Erythroblast (primary cell): Measurements from ENCODE around the gene SSR4.

Experiments
- DNase-seq, 2 experiments: peaks; one replicate each; lab custom pipeline; 2025; lab: John Stamatoyannopoulos, UW
- GATA1 ChIP-seq: IDR thresholded peaks from 2 replicates; pipeline ENCODE4 v1.6.1; 2011; ENCODE audit warnings: low read depth, mild to moderate bottlenecking, control low read depth, low read length, moderate library complexity
- POLR2A ChIP-seq: IDR thresholded peaks from 2 replicates; pipeline ENCODE4 v1.6.1; 2011; ENCODE audit warnings: mild to moderate bottlenecking, low read length

SSR4 gene

DNA sequence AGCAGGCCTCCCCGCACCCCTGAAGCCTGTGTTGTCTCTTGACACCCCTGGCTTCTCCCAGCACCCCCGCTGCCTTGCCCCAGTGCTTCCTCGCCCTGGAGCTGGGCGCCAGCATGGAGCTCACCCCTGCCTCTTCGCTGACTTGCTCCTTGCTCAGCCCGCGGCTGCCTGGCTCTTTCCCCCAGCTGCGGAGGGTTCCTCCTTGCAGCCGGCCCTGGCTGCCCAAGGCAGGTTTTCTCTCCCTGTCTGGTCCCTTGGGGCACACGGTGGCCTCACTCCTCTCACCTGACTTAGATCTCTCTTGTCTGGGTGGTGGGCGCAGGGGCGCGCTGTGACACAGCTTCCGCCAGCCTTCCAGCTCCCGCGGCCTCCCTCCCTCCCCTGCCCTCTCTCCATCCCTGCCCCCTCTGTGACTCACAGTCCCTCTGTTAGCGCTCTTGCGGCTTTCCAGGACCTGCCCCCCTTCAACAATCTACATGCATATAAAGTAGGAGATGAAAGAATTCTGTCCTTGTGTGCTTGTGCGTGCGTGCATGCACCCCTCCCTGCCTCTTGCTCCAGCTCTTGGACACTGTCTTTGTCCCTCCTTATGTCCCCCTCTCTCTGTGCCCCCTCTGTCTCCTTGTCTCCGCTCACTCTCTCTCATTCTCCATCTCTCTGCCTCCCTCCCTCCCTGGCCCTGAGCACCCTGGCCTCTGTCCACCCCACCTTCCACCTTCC lies 28.2 kb upstream of the SSR4 start:
- peak; percentile 43 to 56 for DNase-seq
- TF ChIP-seq POLR2A (peak; percentile 49), GATA1 (no peak)

DNA sequence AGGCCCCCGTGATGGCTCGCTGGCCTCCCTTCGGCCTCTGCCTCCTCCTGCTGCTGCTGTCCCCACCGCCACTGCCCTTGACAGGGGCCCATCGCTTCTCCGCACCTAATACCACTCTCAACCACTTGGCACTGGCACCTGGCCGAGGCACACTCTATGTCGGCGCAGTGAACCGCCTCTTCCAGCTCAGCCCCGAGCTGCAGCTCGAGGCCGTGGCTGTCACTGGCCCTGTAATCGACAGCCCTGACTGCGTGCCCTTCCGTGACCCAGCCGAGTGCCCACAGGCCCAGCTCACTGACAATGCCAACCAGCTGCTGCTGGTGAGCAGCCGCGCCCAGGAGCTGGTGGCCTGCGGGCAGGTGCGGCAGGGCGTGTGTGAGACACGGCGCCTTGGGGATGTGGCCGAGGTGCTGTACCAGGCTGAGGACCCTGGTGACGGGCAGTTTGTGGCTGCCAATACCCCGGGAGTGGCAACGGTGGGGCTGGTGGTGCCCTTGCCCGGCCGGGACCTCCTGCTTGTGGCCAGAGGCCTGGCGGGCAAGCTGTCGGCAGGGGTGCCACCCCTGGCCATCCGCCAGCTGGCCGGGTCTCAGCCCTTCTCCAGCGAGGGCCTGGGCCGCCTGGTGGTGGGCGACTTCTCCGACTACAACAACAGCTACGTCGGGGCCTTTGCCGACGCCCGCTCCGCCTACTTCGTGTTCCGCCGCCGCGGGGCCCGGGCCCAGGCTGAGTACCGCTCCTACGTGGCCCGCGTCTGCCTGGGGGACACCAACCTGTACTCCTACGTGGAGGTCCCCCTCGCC lies 27.4 kb upstream of the SSR4 start:
- DNase-seq, result no peak
- TF ChIP-seq GATA1 (no peak), POLR2A (no peak)

GRCh38 chrX:153767674-153768055 lies 26.8 kb upstream of the SSR4 start:
- no peak for DNase-seq
- TF ChIP-seq GATA1, result no peak
- no peak for TF ChIP-seq POLR2A

- no peak for DNase-seq
- TF ChIP-seq GATA1 (no peak), POLR2A (no peak)
These were observed 25.9 kb upstream of the SSR4 start for GRCh38 chrX:153768311-153769157.

DNA sequence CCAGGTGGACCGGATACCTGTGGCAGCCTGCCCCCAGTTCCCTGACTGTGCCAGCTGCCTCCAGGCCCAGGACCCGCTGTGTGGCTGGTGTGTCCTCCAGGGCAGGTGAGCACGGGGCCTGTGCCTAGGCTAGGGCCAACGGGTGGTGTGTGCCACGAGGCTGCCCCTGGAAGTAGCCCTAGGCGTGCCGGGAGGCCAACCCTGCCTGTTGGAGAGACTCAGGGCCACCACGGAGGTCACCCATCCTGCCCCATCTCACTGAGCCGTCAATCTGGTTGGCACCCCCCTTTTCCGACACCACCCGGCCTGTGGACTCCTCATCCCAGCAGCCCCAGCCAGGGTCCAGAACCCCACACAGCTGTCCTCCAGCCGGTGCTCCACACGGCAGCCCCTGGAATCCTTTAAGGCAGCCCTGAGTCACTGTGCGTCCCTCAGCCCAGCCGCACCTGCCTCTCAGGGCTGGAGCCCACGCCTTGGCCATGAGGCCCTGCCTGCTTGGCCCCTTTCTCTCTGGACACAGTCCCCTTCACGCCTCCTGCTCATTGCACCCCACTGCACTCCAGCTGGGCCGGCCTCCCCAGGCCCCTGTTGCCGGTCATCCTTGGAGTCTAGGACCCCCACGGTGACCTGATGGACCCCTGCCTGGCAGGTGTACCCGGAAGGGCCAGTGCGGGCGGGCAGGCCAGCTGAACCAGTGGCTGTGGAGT lies 25.2 kb upstream of the SSR4 start:
- no peak for TF ChIP-seq POLR2A
- TF ChIP-seq GATA1, result no peak
- DNase-seq, result no peak

- TF ChIP-seq POLR2A, result no peak
- no peak for TF ChIP-seq GATA1
- DNase-seq, result no peak
These were observed 24.4 kb upstream of the SSR4 start for GRCh38 chrX:153769865-153770600.

DNA sequence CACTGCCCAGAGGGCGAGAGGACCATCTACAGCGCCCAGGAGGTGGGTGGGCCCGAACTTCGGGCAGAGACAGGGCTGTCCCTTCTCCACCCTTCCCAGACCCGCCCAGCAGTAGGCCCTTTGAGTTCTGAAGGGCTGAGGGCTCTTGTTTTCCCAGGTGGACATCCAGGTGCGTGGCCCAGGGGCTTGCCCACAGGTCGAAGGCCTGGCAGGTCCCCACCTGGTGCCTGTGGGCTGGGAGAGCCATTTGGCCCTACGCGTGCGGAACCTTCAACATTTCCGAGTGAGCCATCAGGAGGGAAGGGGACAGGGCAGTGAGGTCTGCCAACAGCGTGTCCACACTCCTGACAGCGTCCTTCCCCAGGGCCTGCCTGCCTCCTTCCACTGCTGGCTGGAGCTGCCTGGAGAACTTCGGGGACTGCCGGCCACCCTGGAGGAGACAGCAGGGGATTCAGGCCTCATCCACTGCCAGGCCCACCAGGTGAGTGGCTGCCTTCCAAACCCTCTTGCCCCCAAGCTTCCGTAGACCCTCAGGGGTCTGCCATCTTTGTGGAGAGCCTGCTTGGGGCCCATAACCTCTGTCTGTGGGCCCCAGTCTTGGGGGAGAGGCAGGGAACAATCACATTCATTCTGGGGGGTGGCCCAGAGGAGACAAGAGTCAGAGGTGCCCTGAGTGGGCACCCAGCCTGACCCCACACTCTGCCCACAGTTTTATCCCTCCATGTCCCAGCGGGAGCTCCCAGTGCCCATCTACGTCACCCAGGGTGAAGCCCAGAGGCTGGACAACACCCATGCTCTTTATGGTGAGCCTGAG lies 23.7 kb upstream of the SSR4 start:
- no peak for DNase-seq
- no peak for TF ChIP-seq GATA1
- TF ChIP-seq POLR2A, result no peak

- DNase-seq, result no peak
These were observed 22.8 kb upstream of the SSR4 start for GRCh38 chrX:153771415-153772315.

GRCh38 chrX:153772316-153773217 lies 21.9 kb upstream of the SSR4 start:
- no peak for DNase-seq
- no peak for TF ChIP-seq GATA1
- no peak for TF ChIP-seq POLR2A

More at GRCh38 chrX:153771415-153772315, 22.8 kb upstream of the SSR4 start:
- TF ChIP-seq POLR2A (no peak), GATA1 (no peak)

DNA sequence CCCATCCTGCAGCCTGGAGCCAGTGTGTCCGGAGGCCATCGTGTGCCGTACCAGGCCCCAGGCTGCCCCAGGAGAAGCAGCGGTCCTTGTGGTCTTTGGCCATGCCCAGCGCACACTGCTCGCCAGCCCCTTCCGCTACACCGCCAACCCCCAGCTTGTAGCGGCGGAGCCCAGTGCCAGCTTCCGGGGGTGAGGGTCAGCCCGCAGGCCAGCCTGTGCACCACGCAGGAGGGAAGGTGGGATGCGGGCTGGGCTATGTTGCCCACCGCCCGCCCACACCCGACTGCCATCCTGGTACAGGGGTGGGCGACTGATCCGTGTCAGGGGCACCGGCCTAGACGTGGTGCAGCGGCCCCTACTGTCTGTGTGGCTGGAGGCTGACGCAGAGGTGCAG lies 21.3 kb upstream of the SSR4 start:
- DNase-seq, result no peak
- TF ChIP-seq POLR2A, result no peak
- no peak for TF ChIP-seq GATA1
